Suprapubic skin (tissue), 4 donors: Measurements from ENCODE around the gene FAM98C. TPM values are rescaled to one million over a fixed set of nuclear protein-coding genes. Genes with fewer than 3 reads are reported as not detected.

Experiments used
- DNase-seq, 2 donors: peaks; one replicate each; pipeline ENCODE4 v3.0.0-alpha.2; 2019; ENCODE audit warnings: low spot score in 2 of 2
- H3K27ac ChIP-seq: fragments of 200-600 bp; sonication (generic); one replicate; pipeline ENCODE4 v1.5.1; 2019
- H3K27me3 ChIP-seq: fragments of 200-600 bp; sonication (generic); one replicate; pipeline ENCODE4 v1.5.1; 2019
- H3K36me3 ChIP-seq: fragments of 200-600 bp; sonication (generic); one replicate; pipeline ENCODE4 v1.5.1; 2019
- H3K4me1 ChIP-seq: fragments of 200-600 bp; sonication (generic); one replicate; pipeline ENCODE4 v1.5.1; 2019
- H3K4me3 ChIP-seq: fragments of 200-600 bp; sonication (generic); one replicate; pipeline ENCODE4 v1.5.1; 2019; ENCODE audit warnings: mild to moderate bottlenecking
- H3K9me3 ChIP-seq: fragments of 200-600 bp; sonication (generic); one replicate; pipeline ENCODE4 v1.5.1; 2019
- CTCF ChIP-seq, 2 donors: fragments of 200-600 bp in 1 of 2; fragments of 450-650 bp in 1 of 2; sonication (generic) in 1 of 2; IDR thresholded peaks; one replicate each; pipeline ENCODE4 v1.5.1; 2016 to 2019; ENCODE audit warnings: antibody characterized with exemption in 2 of 2, mild to moderate bottlenecking in 1 of 2, moderate library complexity in 1 of 2
- EP300 ChIP-seq: sonication (generic); formaldehyde crosslinking; IDR thresholded peaks from one replicate; pipeline ENCODE4 v1.6.1; 2017; ENCODE audit warnings: antibody characterized with exemption
- POLR2A ChIP-seq, 2 donors: fragments of 450-650 bp; IDR thresholded peaks; one replicate each; pipeline ENCODE4 v1.6.1; 2017; ENCODE audit warnings: antibody characterized with exemption in 2 of 2, mild to moderate bottlenecking in 2 of 2, moderate library complexity in 2 of 2
- POLR2AphosphoS5 ChIP-seq, 3 donors: sonication (generic); formaldehyde crosslinking; IDR thresholded peaks; one replicate each; pipeline ENCODE4 v1.6.1; 2017; ENCODE audit warnings: antibody characterized with exemption in 3 of 3
- WGBS: methylation state at CpG from one replicate; pipeline ENCODE4 v1.1.5; 2018; 5-methylcytosine and 5-hydroxymethylcytosine counted together
- total RNA-seq, 4 donors: library from RNA; depleted of rRNA; stranded (reverse); fragments of >200 nt; gene quantifications; one replicate each; pipeline ENCODE4 v1.1.0, GENCODE V29; 2016

The FAM98C gene
- total RNA-seq, 4 donors from 2014 or later, result 32.6 to 45.6 (median 36.7) TPM

GRCh38 chr19:38389101-38389925, 13.6 kb upstream of the FAM98C start:
- TF ChIP-seq POLR2AphosphoS5 (IDR thresholded peaks at IDR 0.05) (no peak), EP300 (no peak), CTCF (IDR thresholded peaks at IDR 0.05) (no peak), POLR2A (IDR thresholded peaks at IDR 0.05) (no peak)
- H3K27ac ChIP-seq, result no peak overlapping the region
- 11% methylated on average over 21 of the region's 28 CpGs for WGBS
- H3K27me3 ChIP-seq, result peaks cover 6% of the 10 kb centered on the region
- peak overlapping the region; percentile 55 for H3K4me3 ChIP-seq
- H3K9me3 ChIP-seq, result no peaks in the 10 kb centered on the region
- peaks cover 2% of the 10 kb centered on the region for H3K36me3 ChIP-seq
- H3K4me1 ChIP-seq, result peaks cover 46% of the 10 kb centered on the region
- no peak for DNase-seq

GRCh38 chr19:38389957-38390924, 12.7 kb upstream of the FAM98C start:
- WGBS, result 47% methylated on average over 17 of the region's 22 CpGs
- H3K27ac ChIP-seq, result no peak overlapping the region
- no peaks in the 10 kb centered on the region for H3K36me3 ChIP-seq
- peaks cover 11% of the 10 kb centered on the region for H3K27me3 ChIP-seq
- H3K9me3 ChIP-seq, result no peaks in the 10 kb centered on the region
- no peak for DNase-seq
- no peak overlapping the region for H3K4me3 ChIP-seq
- peaks cover 55% of the 10 kb centered on the region for H3K4me1 ChIP-seq
- TF ChIP-seq POLR2A (IDR thresholded peaks at IDR 0.05) (no peak), CTCF (IDR thresholded peaks at IDR 0.05) (no peak), EP300 (no peak), POLR2AphosphoS5 (IDR thresholded peaks at IDR 0.05) (no peak)

GRCh38 chr19:38391911-38392464, 10.9 kb upstream of the FAM98C start:
- no peak for DNase-seq
- H3K27ac ChIP-seq, result no peak overlapping the region
- peaks cover 27% of the 10 kb centered on the region for H3K27me3 ChIP-seq
- H3K36me3 ChIP-seq, result no peaks in the 10 kb centered on the region
- H3K9me3 ChIP-seq, result no peaks in the 10 kb centered on the region
- TF ChIP-seq CTCF (IDR thresholded peaks at IDR 0.05) (no peak), POLR2AphosphoS5 (IDR thresholded peaks at IDR 0.05) (no peak), POLR2A (IDR thresholded peaks at IDR 0.05) (no peak), EP300 (no peak)
- 56% methylated on average over 8 of the region's 8 CpGs for WGBS
- H3K4me3 ChIP-seq, result no peak overlapping the region
- H3K4me1 ChIP-seq, result peaks cover 51% of the 10 kb centered on the region

- Histone ChIP-seq H3K4me3 (no peak overlapping the region), H3K27ac (no peak overlapping the region), H3K27me3 (peaks cover 27% of the 10 kb centered on the region), H3K4me1 (peaks cover 43% of the 10 kb centered on the region), H3K36me3 (no peaks in the 10 kb centered on the region), H3K9me3 (no peaks in the 10 kb centered on the region)
- 71% methylated on average over 6 of the region's 6 CpGs for WGBS
- TF ChIP-seq POLR2A (IDR thresholded peaks at IDR 0.05) (no peak), EP300 (no peak)
- DNase-seq, result no peak
Observed at GRCh38 chr19:38392707-38393308, 10.1 kb upstream of the FAM98C start.

- DNase-seq, result no peak
- peaks cover 26% of the 10 kb centered on the region for H3K4me1 ChIP-seq
- H3K4me3 ChIP-seq, result peak overlapping the region; percentile 51
- TF ChIP-seq EP300 (no peak), POLR2AphosphoS5 (IDR thresholded peaks at IDR 0.05) (no peak), POLR2A (IDR thresholded peaks at IDR 0.05) (no peak), CTCF (IDR thresholded peaks at IDR 0.05) (no peak)
- H3K27ac ChIP-seq, result no peak overlapping the region
- WGBS, result 11% methylated on average over 11 of the region's 30 CpGs
- H3K36me3 ChIP-seq, result no peaks in the 10 kb centered on the region
- no peaks in the 10 kb centered on the region for H3K9me3 ChIP-seq
- H3K27me3 ChIP-seq, result peaks cover 38% of the 10 kb centered on the region
Observed at GRCh38 chr19:38394488-38394887, 8.4 kb upstream of the FAM98C start.
